Measurements from ENCODE around the gene TCAF1.

Gene TCAF1

GRCh38 chr7:143901668-143902331 lies at the start of gene TCAF1:
TSS of gene TCAF1 (minus strand) at chr7:143902176. CDS start at chr7:143876608, 25,568 bp downstream.
- peak; percentile 95 for DNase-seq (ENCODE audit: low read depth)

GRCh38 chr7:143948733-143949132 lies 46.8 kb upstream of the TCAF1 start:
- DNase-seq (ENCODE audit: low read depth), result no peak

- no peak for DNase-seq (ENCODE audit: low read depth)
Observed at GRCh38 chr7:143947111-143947510, 45.1 kb upstream of the TCAF1 start.

GRCh38 chr7:143945423-143945822 lies 43.4 kb upstream of the TCAF1 start:
- no peak for DNase-seq (ENCODE audit: low read depth)

- no peak for DNase-seq (ENCODE audit: low read depth)
Observed at GRCh38 chr7:143938379-143939243, 36.6 kb upstream of the TCAF1 start.

GRCh38 chr7:143936087-143937009 lies 34.4 kb upstream of the TCAF1 start:
- DNase-seq (ENCODE audit: low read depth), result peak; percentile 87

- peak; percentile 87 for DNase-seq (ENCODE audit: low read depth)
Observed at GRCh38 chr7:143934526-143935325, 32.8 kb upstream of the TCAF1 start, which contains the start of gene OR2F2. TSS of gene OR2F2 (plus strand) at chr7:143935233. CDS start at chr7:143935233, 0 bp downstream.

- peak; percentile 45 for DNase-seq (ENCODE audit: low read depth)
Observed at GRCh38 chr7:143931739-143932138, 29.8 kb upstream of the TCAF1 start.

GRCh38 chr7:143929224-143929920 lies 27.4 kb upstream of the TCAF1 start:
- peak; percentile 23 for DNase-seq (ENCODE audit: low read depth)

- DNase-seq (ENCODE audit: low read depth), result no peak
Observed at GRCh38 chr7:143924851-143925250, 22.9 kb upstream of the TCAF1 start.

- no peak for DNase-seq (ENCODE audit: low read depth)
Observed at GRCh38 chr7:143914938-143915652, 13.1 kb upstream of the TCAF1 start.

- DNase-seq (ENCODE audit: low read depth), result no peak
Observed at GRCh38 chr7:143913945-143914615, 12.1 kb upstream of the TCAF1 start.

GRCh38 chr7:143910473-143911248 lies 8.7 kb upstream of the TCAF1 start:
- peak; percentile 25 for DNase-seq (ENCODE audit: low read depth)

GRCh38 chr7:143909863-143910262 lies 7.9 kb upstream of the TCAF1 start:
- no peak for DNase-seq (ENCODE audit: low read depth)

- no peak for DNase-seq (ENCODE audit: low read depth)
Observed at GRCh38 chr7:143908120-143908519, 6.1 kb upstream of the TCAF1 start.

- DNase-seq (ENCODE audit: low read depth), result no peak
Observed at GRCh38 chr7:143906895-143907294, 4.9 kb upstream of the TCAF1 start.

- DNase-seq (ENCODE audit: low read depth), result no peak
Observed at GRCh38 chr7:143906151-143906550, 4.2 kb upstream of the TCAF1 start.

- DNase-seq (ENCODE audit: low read depth), result no peak
Observed at GRCh38 chr7:143905509-143905908, 3.5 kb upstream of the TCAF1 start.
